ENCODE results near the gene RAB11FIP4.

Gene RAB11FIP4

GRCh38 chr17:31540602-31541307 is 149.3 kb downstream of the RAB11FIP4 start:
- in situ Hi-C loops (cut with MboI; ENCODE audit: low sequenced_read_pairs), result no loop called here

- in situ Hi-C loops (cut with MboI; ENCODE audit: low sequenced_read_pairs), result no loop called here
Observed at GRCh38 chr17:31541559-31541958, 150.1 kb downstream of the RAB11FIP4 start.

DNA sequence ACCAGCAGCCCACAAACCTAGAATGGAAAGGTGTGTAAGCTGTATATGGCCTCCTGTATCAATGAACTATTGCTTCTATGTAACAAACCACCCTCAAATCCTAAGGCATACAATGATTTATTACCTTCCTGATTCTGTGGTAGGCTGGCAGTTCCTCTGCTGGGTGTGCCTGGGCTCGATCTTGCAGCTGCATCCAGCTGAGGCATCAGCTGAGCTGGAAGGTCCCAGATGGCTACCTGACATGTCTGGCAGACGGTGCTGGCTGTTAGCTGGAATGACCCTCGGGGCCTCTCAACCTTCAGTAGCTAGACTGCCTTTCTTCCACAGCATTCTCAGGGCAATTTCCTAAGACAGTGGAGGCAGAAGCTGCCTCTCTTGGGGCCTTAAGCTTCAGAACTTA is 152.7 kb downstream of the RAB11FIP4 start:
- in situ Hi-C loops (cut with MboI; ENCODE audit: low sequenced_read_pairs), result no loop called here

DNA sequence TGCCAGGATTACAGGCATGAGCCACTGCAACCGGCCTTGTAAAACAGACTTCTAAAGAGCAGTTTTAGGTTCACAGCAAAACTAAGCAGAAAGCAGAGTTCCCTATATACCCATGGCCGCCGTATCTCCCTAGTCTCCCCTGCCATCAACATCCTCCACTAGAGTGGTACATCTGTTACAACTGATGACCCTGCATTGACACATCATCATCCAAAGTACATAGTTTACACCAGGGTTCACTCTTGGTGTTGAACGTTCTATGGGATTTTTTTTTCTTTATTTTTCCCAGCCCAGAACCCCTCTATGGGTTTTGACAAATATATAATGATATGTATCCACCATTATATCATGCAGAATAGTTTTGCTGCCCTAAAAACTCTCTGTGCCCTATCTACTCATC is 155.2 kb downstream of the RAB11FIP4 start:
- in situ Hi-C loops (cut with MboI; ENCODE audit: low sequenced_read_pairs), result no loop called here

DNA sequence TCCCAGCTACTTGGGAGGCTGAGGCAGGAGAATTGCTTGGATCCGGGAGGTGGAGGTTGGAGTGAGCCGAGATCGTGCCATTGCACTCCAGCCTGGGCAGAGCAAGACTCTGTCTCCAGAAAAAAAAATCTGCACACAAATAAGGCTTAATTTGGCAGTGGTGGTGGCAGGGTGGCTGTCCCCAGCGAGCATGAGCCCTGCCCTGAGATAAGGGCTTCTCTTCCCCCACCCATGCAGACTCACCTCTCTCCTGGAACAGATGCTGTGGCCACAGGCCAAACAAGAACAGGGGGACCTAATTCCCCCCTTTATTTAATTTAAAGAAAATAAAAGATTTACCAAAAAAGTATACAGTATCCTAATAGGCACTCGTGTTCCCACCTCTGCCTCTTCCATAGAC is 157.2 kb downstream of the RAB11FIP4 start:
- in situ Hi-C loops (cut with MboI; ENCODE audit: low sequenced_read_pairs), result no loop called here

GRCh38 chr17:31549121-31549524 is 157.6 kb downstream of the RAB11FIP4 start:
- in situ Hi-C loops (cut with MboI; ENCODE audit: low sequenced_read_pairs), result no loop called here

DNA sequence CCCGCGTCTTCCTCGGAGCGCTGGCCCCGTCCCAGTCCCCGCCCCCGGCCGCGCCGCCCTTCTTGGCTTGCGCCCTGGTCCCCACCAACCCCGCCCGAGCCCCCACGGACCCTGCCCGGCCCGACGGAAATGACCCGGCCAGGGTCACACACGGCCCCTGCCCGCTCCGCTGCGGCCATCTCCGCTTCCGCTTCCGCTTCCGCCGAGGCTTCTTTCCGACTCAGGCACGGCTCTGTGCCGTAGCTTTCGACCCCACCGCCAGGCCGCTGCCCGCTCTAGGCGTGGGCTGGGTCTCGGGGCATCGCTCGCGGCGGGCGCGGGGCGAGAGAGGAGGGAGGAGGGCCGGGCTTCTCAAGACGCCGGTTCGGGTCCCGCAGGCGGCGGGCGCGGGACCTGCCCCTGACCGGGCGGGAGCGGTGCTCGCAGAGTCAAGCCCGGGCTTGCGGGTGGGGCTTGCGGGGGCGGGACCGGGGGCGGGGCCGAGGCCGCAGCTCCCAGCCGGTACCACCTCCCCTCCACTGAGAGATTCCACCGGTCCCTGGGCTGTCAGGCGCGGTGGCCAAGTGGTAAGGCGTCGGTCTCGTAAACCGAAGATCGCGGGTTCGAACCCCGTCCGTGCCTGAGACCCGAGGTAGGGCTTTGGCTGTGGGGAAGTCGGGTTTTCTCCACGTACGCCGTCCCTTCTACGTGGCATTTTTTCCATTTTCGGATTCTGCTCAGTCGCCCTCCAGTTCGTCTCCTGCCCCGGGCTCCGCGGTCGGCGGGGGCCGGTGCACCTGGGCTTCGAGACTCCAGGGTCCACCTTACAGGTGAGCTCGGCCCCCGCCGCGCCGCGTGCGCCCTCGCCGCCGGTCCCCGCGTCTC is 158.3 kb downstream of the RAB11FIP4 start:
- in situ Hi-C loops (cut with MboI; ENCODE audit: low sequenced_read_pairs), result no loop called here

DNA sequence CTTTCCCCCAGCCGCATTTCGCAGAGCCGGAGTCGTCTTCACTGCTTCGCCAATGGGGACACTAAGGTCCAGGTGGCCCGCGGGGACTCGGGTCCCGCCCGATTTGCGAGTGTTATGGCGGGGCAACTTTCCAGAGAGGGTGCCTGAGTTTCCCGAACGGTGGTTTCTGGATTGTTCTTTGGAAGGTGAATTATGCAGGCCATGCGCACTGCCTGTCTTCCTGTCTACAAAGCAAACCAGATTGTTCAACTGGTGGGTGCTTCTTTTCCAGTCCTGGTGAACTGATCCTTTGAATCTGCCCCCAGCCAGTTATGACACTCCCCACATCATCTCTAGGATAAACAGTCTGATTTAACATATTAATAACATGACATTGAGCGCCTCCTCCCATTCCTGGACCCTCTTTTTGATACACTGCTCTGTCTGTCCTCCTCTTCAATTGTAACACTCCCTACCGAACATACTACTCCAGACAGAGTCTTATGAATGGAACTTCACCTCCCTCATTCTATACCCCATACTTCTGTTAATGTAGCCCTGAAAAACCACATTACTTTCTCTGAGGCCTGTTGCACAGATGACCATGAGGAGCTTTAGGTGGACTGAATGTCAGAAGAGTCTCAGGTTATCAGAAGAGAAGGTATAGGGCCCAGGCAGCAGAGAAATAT is 159.0 kb downstream of the RAB11FIP4 start:
- in situ Hi-C loops (cut with MboI; ENCODE audit: low sequenced_read_pairs), result no loop called here

DNA sequence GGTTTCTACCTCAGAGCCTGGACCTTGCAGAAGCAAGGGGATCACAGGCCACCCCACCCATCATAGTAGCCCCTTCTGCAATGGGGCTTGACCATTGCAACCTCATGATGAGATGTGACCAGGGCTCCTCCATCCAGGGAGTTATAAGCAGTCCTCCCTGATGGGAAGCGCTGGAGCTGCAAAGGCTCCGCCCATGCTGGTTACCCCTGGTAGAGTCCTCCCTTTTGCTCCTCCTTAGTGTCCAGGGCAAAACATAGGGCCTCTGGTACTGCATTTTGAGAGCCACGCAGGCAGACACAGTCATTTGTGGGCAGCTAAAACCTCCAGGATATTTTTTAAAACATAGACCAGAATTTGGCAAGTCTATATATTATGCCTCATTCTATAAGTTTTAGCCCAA is 161.1 kb downstream of the RAB11FIP4 start:
- in situ Hi-C loops (cut with MboI; ENCODE audit: low sequenced_read_pairs), result no loop called here

GRCh38 chr17:31553506-31553905 is 162.0 kb downstream of the RAB11FIP4 start:
- in situ Hi-C loops (cut with MboI; ENCODE audit: low sequenced_read_pairs), result no loop called here

DNA sequence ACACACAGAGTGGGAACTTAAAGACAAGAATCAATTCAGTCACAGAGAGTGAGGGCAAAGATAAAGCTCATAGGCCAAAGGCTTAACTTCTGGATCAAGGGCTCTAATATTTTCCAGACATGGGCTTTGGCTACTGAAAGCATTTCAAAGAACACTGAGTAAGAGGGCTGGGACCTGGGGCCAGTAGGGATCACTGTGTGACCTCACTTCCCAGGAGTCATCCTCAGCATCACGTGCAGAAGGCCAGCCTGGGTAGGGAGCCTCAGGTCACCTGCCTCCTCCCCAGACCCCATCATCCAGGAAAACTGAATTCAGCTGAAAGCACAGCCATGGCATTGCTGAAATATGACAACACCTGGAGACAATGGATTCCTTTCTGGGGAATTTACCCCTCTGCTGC is 163.5 kb downstream of the RAB11FIP4 start:
- in situ Hi-C loops (cut with MboI; ENCODE audit: low sequenced_read_pairs), result no loop called here

- in situ Hi-C loops (cut with MboI; ENCODE audit: low sequenced_read_pairs), result no loop called here
Observed at GRCh38 chr17:31556969-31557645, 165.6 kb downstream of the RAB11FIP4 start.

GRCh38 chr17:31558748-31559583 is 167.5 kb downstream of the RAB11FIP4 start:
- in situ Hi-C loops (cut with MboI; ENCODE audit: low sequenced_read_pairs), result no loop called here

DNA sequence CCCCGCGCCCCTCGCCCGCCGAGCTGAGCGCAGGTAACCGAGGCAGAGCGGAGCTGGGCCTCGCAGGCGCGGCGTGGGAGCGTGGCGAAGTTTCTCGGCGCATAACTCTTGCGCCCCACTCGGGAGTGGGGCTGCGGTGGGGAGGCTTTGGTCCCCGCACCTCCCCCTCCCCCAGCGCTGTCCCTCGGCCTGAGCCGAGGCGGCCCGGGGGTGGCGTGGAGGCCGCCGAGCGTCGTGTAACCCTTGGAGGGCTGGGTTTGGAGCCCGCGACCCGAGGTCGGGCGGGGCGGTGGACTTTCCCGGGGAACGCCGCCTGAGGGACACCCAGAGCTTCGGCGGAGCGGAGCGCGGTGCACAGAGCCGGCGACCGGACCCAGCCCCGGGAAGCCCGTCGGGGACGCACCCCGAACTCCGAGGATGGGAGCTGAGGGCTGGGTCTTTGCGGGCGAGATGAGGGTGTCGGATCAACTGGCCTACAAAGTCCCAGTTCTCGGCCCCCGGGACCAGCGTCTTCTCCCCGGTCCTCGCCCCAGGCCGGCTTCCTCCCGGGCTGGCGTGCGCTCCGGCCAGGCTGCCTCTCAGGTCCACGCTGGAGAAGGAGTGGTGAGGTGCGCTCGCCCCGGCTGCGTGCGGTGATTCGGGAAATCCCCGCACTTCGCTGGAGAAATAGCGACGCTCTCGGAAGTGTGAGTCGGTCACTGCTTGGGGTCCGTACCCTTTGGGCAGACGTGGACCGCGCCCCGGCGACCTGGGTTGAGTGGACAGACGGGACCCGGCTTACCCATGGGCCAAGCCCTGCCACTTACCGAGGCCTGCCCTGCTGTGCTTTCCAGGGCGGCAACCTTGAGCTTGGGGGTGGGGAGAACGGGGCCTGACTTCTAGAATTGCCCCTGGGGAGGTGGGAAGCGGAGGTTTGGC is 168.4 kb downstream of the RAB11FIP4 start:
- in situ Hi-C loops (cut with MboI; ENCODE audit: low sequenced_read_pairs), result no loop called here

- in situ Hi-C loops (cut with MboI; ENCODE audit: low sequenced_read_pairs), result no loop called here
Observed at GRCh38 chr17:31560616-31561235, 169.3 kb downstream of the RAB11FIP4 start.

GRCh38 chr17:31561469-31562375 is 170.2 kb downstream of the RAB11FIP4 start:
- in situ Hi-C loops (cut with MboI; ENCODE audit: low sequenced_read_pairs), result no loop called here

DNA sequence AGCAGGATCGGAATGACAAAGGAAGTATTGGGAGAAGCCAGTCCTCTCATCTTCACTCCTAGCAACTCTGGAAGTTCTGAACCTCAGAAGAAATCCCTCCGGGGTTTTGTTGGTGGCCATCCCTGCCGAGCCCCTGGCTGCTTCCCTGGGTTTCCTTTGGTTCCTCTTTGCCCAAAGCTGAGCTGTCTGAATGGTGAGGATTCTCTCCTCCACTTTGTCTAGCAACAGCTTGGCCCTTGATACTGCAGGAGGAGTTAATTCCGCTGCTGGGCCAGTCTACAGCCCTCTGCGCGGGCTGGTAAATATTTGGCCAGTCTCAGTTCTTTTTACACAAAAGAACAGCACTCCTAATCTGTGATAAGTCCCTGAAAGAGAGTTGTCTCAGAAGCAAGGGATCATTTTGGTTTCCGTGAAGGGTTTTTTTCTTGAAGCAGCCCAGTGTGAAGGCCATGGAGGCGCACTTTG is 170.9 kb downstream of the RAB11FIP4 start:
- in situ Hi-C loops (cut with MboI; ENCODE audit: low sequenced_read_pairs), result no loop called here

- in situ Hi-C loops (cut with MboI; ENCODE audit: low sequenced_read_pairs), result no loop called here
Observed at GRCh38 chr17:31564291-31564690, 172.8 kb downstream of the RAB11FIP4 start.

Measured in hTERT RPE-1 (cell line).